ENCODE measurements around the gene TNRC6A. TPM values are rescaled to one million over a fixed set of nuclear protein-coding genes. Genes with fewer than 3 reads are reported as not detected.

Gene TNRC6A
- total RNA-seq, 1 donor from 2014 or later: 17.5 TPM

GRCh38 chr16:24821129-24821528 is 91.7 kb downstream of the TNRC6A start:
- Histone ChIP-seq H3K36me3 (ENCODE audit: control insufficient read depth, insufficient read depth, low read length) (peaks cover 2% of the 10 kb centered on the region), H3K4me3 (ENCODE audit: low read depth, low read length) (no peak overlapping the region), H3K27me3 (ENCODE audit: control insufficient read depth, insufficient read depth, low read length) (no peaks in the 10 kb centered on the region)
- TF ChIP-seq, protein P1, sequence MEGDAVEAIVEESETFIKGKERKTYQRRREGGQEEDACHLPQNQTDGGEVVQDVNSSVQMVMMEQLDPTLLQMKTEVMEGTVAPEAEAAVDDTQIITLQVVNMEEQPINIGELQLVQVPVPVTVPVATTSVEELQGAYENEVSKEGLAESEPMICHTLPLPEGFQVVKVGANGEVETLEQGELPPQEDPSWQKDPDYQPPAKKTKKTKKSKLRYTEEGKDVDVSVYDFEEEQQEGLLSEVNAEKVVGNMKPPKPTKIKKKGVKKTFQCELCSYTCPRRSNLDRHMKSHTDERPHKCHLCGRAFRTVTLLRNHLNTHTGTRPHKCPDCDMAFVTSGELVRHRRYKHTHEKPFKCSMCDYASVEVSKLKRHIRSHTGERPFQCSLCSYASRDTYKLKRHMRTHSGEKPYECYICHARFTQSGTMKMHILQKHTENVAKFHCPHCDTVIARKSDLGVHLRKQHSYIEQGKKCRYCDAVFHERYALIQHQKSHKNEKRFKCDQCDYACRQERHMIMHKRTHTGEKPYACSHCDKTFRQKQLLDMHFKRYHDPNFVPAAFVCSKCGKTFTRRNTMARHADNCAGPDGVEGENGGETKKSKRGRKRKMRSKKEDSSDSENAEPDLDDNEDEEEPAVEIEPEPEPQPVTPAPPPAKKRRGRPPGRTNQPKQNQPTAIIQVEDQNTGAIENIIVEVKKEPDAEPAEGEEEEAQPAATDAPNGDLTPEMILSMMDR (IDR thresholded peaks at IDR 0.05; ENCODE audit: insufficient read depth, low read length, poor library complexity, severe bottlenecking): no peak
- DNase-seq (ENCODE audit: low read depth): no peak

DNA sequence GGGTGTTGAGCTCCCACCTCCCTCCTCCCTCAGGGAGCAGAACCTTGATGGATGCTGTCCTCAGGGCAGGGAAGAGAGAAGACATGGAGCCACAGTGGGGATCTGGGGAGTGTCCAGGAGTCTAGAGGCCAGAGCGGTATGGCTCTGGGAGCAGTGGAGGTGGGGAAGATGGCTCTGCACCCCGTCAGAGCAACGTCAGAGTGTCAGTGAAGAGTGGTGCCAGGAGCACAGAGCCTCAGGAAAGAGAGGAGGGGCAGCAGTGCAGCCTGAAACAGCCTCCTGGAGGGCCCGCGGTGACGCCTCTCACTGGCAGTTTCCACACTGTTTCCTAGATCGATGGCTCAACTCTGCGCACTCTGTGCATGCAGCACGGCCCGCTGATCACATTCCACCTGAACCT is 93.1 kb downstream of the TNRC6A start:
- Histone ChIP-seq H3K4me3 (ENCODE audit: low read depth, low read length) (no peak overlapping the region), H3K27me3 (ENCODE audit: control insufficient read depth, insufficient read depth, low read length) (no peaks in the 10 kb centered on the region), H3K36me3 (ENCODE audit: control insufficient read depth, insufficient read depth, low read length) (peaks cover 2% of the 10 kb centered on the region)
- TF ChIP-seq, protein P1 (IDR thresholded peaks at IDR 0.05; ENCODE audit: insufficient read depth, low read length, poor library complexity, severe bottlenecking): no peak
- DNase-seq (ENCODE audit: low read depth): no peak

- Histone ChIP-seq H3K36me3 (ENCODE audit: control insufficient read depth, insufficient read depth, low read length) (peaks cover 2% of the 10 kb centered on the region), H3K27me3 (ENCODE audit: control insufficient read depth, insufficient read depth, low read length) (no peaks in the 10 kb centered on the region), H3K4me3 (ENCODE audit: low read depth, low read length) (no peak overlapping the region)
- DNase-seq (ENCODE audit: low read depth): no peak
- TF ChIP-seq, protein P1 (IDR thresholded peaks at IDR 0.05; ENCODE audit: insufficient read depth, low read length, poor library complexity, severe bottlenecking): no peak
Observed at GRCh38 chr16:24822974-24823373, 93.5 kb downstream of the TNRC6A start.

DNA sequence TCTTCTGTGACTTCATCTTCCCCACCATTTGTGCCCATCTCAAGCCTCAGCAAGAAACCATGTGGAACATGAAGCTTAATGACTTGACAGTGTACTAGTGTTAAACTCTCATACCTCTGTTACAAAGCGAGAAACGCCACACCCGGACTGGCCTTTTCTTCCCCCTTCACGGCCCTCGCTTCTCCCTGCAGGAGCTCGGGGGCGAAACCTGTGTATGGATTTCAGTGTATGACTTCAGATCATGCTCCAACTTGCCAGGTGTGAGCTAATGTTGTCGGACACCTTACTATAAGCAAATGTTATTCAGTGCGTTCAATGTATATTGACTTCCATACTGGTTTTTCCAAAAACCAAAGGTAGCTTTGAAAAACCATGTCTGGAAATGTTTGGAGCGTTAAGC is 96.2 kb downstream of the TNRC6A start:
- no peaks in the 10 kb centered on the region for H3K27me3 ChIP-seq (ENCODE audit: control insufficient read depth, insufficient read depth, low read length)
- DNase-seq (ENCODE audit: low read depth): no peak
- peaks cover 2% of the 10 kb centered on the region for H3K36me3 ChIP-seq (ENCODE audit: control insufficient read depth, insufficient read depth, low read length)

GRCh38 chr16:24826096-24826690 is 96.7 kb downstream of the TNRC6A start:
- H3K27me3 ChIP-seq (ENCODE audit: control insufficient read depth, insufficient read depth, low read length): no peaks in the 10 kb centered on the region
- no peak for DNase-seq (ENCODE audit: low read depth)
- TF ChIP-seq, protein P1 (IDR thresholded peaks at IDR 0.05; ENCODE audit: insufficient read depth, low read length, poor library complexity, severe bottlenecking): no peak
- peaks cover 2% of the 10 kb centered on the region for H3K36me3 ChIP-seq (ENCODE audit: control insufficient read depth, insufficient read depth, low read length)
- no peak overlapping the region for H3K4me3 ChIP-seq (ENCODE audit: low read depth, low read length)

More for the DNA sequence above, 96.2 kb downstream of the TNRC6A start:
- TF ChIP-seq, protein P1 (IDR thresholded peaks at IDR 0.05; ENCODE audit: insufficient read depth, low read length, poor library complexity, severe bottlenecking): no peak
- H3K4me3 ChIP-seq (ENCODE audit: low read depth, low read length): no peak overlapping the region
